K562 (cell line): ENCODE measurements around the gene DHDH. TPM values are rescaled to one million over a fixed set of nuclear protein-coding genes. Genes with fewer than 3 reads are reported as not detected.

Source experiments
- ETV6 ChIP-seq, 3 experiments: fragments of 150-350 bp in 1 of 3; sonication (generic) in 1 of 3; formaldehyde crosslinking in 1 of 3; IDR thresholded peaks; 2 replicates each; pipeline versions ENCODE4 v1.6.1 to v1.8.0; 2014 to 2022; ENCODE audit warnings: borderline replicate concordance in 2 of 3, low read depth in 2 of 3, antibody characterized with exemption in 1 of 3, low read length in 1 of 3, mild to moderate bottlenecking in 1 of 3, missing genetic modification reagents in 1 of 3
- GTF2A2 ChIP-seq: IDR thresholded peaks from 2 replicates; pipeline ENCODE4 v1.6.1; 2016; ENCODE audit warnings: mild to moderate bottlenecking, missing genetic modification characterization, missing compliant biosample characterization
- HDAC3 ChIP-seq: fragments of 450-650 bp; IDR thresholded peaks from 2 replicates; pipeline ENCODE4 v1.6.1; 2018; ENCODE audit warnings: borderline replicate concordance, mild to moderate bottlenecking, moderate library complexity; ENCODE audit not compliant: partially characterized antibody
- HEY1 ChIP-seq: fragments of 250-450 bp; sonication (Bioruptor Pico); IDR thresholded peaks from 2 replicates; pipeline ENCODE4 v1.5.0; 2020; ENCODE audit warnings: mild to moderate bottlenecking, moderate library complexity, borderline replicate concordance
- IRF2 ChIP-seq: sonication (generic); formaldehyde crosslinking; IDR thresholded peaks from 2 replicates; pipeline ENCODE4 v1.8.1; 2022; ENCODE audit warnings: mild to moderate bottlenecking, missing genetic modification reagents
- KAT7 ChIP-seq: sonication (generic); formaldehyde crosslinking; IDR thresholded peaks from 2 replicates; pipeline ENCODE4 v1.8.0; 2022; ENCODE audit warnings: missing genetic modification reagents, mild to moderate bottlenecking, borderline replicate concordance
- KLF16 ChIP-seq: IDR thresholded peaks from 2 replicates; pipeline ENCODE4 v1.6.1; 2016; ENCODE audit warnings: antibody characterized with exemption
- PPARD ChIP-seq: fragments of 250-450 bp; sonication (Bioruptor Pico); IDR thresholded peaks from 2 replicates; pipeline ENCODE4 v1.8.0; 2022; ENCODE audit warnings: inconsistent platforms, mild to moderate bottlenecking, moderate library complexity
- YY1 ChIP-seq, 3 experiments: IDR thresholded peaks; 2 replicates each; pipeline ENCODE4 v1.6.1; 2011; ENCODE audit warnings: low read length in 2 of 3, mild to moderate bottlenecking in 2 of 3, moderate library complexity in 2 of 3, borderline replicate concordance in 1 of 3, control low read depth in 1 of 3, low read depth in 1 of 3; ENCODE audit not compliant: insufficient read depth in 3 of 3, insufficient replicate concordance in 2 of 3, control insufficient read depth in 1 of 3, insufficient read length in 1 of 3; ENCODE audit errors: extremely low read depth in 1 of 3
- ZNF561 ChIP-seq: fragments of 450-650 bp; formaldehyde crosslinking; conservative IDR thresholded peaks from 2 replicates; pipeline ENCODE4 v1.4.0; 2020; ENCODE audit warnings: mild to moderate bottlenecking, moderate library complexity
- polyA plus RNA-seq, 8 experiments: library from polyadenylated mRNA; depleted of rRNA in 4 of 8; stranded (reverse) in 5 of 8; unstranded in 3 of 8; fragments of >200 nt; fragmentation: Nextera tagmentation in 2 of 8; fragmentation: Illumina TruSeq in 1 of 8; extraction: Ambion mirVana in 2 of 8; extraction: Trizol in 1 of 8; gene quantifications; 2 replicates each; pipeline versions ENCODE4 v1.2.1 to v1.2.3, GENCODE V29; 2011 to 2014; ENCODE audit warnings: inconsistent platforms in 1 of 8, missing spikeins in 1 of 8
- total RNA-seq, 7 experiments: library from RNA; depleted of rRNA in 6 of 7; stranded (reverse); fragments of >200 nt in 6 of 7; fragmentation: Illumina TruSeq in 2 of 7; extraction: Trizol in 2 of 7; gene quantifications; 2 replicates each; pipeline versions ENCODE4 v1.2.1 to v1.2.3, GENCODE V29; 2011 to 2021; ENCODE audit warnings: low replicate concordance in 1 of 7
- TF ChIP-seq, protein P1 (sequence below), 2 experiments: IDR thresholded peaks; 2 replicates each; pipeline ENCODE4 v1.6.1; 2012; ENCODE audit warnings: improper control_type of control experiment in 2 of 2, low read depth in 2 of 2, low read length in 2 of 2, borderline replicate concordance in 1 of 2
- TF ChIP-seq, protein P2 (sequence below): fragments of 200-800 bp; sonication (Bioruptor generic); IDR thresholded peaks from 2 replicates; pipeline ENCODE4 v1.6.1; 2016; ENCODE audit warnings: missing genetic modification characterization, missing compliant biosample characterization
- TF ChIP-seq, protein P3 (sequence below): fragments of 450-650 bp; IDR thresholded peaks from 2 replicates; pipeline ENCODE4 v1.6.1; 2014; ENCODE audit warnings: low read depth, mild to moderate bottlenecking, moderate library complexity, borderline replicate concordance
- TF ChIP-seq, protein P4 (sequence below): fragments of 450-650 bp; formaldehyde crosslinking; IDR thresholded peaks from 2 replicates; pipeline ENCODE4 v1.4.0; 2020; ENCODE audit warnings: mild to moderate bottlenecking, moderate library complexity

Gene DHDH
- total and polyA plus RNA-seq, 9 of the 15 experiments (the other 6 are each of a cell fraction or from before 2014, with no cell fraction given) = 0.37 to 1.9 (median 0.87) TPM

DNA sequence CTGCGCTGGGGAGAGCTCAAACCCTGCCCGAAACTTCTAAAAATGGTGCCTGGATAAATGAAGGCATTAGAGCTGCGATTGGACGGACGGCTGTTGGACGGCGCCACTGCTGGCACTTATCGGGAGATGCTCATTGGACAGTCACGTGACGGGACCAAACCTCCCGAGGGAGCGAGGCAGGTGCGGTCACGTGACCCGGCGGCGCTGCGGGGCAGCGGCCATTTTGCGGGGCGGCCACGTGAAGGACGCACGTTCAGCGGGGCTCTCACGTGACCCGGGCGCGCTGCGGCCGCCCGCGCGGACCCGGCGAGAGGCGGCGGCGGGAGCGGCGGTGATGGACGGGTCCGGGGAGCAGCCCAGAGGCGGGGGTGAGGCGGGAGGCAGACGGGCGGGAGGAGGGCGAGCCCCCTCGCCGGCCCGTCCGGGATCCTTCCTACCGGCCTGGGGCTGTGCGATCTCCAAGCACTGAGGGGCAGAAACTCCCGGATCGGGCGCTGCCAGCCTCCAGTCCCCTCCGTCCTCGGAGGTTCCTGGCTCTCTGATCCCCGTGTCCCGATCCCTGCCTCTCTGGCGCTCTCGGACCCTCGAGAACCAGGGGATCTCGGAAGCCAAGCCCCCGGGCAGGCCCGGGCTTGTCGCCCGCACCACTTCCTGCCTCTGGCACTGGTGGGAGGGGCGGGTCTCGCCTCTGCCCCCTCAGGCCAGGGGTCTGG lies 21.3 kb downstream of the DHDH start, which contains the start of gene BAX (continued):
- TF ChIP-seq, protein P1, sequence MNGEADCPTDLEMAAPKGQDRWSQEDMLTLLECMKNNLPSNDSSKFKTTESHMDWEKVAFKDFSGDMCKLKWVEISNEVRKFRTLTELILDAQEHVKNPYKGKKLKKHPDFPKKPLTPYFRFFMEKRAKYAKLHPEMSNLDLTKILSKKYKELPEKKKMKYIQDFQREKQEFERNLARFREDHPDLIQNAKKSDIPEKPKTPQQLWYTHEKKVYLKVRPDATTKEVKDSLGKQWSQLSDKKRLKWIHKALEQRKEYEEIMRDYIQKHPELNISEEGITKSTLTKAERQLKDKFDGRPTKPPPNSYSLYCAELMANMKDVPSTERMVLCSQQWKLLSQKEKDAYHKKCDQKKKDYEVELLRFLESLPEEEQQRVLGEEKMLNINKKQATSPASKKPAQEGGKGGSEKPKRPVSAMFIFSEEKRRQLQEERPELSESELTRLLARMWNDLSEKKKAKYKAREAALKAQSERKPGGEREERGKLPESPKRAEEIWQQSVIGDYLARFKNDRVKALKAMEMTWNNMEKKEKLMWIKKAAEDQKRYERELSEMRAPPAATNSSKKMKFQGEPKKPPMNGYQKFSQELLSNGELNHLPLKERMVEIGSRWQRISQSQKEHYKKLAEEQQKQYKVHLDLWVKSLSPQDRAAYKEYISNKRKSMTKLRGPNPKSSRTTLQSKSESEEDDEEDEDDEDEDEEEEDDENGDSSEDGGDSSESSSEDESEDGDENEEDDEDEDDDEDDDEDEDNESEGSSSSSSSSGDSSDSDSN (IDR thresholded peaks at IDR 0.05; ENCODE audit: borderline replicate concordance in 1 of 2, low read depth in 2 of 2, low read length in 2 of 2) = no peak
- TF ChIP-seq, protein P2, sequence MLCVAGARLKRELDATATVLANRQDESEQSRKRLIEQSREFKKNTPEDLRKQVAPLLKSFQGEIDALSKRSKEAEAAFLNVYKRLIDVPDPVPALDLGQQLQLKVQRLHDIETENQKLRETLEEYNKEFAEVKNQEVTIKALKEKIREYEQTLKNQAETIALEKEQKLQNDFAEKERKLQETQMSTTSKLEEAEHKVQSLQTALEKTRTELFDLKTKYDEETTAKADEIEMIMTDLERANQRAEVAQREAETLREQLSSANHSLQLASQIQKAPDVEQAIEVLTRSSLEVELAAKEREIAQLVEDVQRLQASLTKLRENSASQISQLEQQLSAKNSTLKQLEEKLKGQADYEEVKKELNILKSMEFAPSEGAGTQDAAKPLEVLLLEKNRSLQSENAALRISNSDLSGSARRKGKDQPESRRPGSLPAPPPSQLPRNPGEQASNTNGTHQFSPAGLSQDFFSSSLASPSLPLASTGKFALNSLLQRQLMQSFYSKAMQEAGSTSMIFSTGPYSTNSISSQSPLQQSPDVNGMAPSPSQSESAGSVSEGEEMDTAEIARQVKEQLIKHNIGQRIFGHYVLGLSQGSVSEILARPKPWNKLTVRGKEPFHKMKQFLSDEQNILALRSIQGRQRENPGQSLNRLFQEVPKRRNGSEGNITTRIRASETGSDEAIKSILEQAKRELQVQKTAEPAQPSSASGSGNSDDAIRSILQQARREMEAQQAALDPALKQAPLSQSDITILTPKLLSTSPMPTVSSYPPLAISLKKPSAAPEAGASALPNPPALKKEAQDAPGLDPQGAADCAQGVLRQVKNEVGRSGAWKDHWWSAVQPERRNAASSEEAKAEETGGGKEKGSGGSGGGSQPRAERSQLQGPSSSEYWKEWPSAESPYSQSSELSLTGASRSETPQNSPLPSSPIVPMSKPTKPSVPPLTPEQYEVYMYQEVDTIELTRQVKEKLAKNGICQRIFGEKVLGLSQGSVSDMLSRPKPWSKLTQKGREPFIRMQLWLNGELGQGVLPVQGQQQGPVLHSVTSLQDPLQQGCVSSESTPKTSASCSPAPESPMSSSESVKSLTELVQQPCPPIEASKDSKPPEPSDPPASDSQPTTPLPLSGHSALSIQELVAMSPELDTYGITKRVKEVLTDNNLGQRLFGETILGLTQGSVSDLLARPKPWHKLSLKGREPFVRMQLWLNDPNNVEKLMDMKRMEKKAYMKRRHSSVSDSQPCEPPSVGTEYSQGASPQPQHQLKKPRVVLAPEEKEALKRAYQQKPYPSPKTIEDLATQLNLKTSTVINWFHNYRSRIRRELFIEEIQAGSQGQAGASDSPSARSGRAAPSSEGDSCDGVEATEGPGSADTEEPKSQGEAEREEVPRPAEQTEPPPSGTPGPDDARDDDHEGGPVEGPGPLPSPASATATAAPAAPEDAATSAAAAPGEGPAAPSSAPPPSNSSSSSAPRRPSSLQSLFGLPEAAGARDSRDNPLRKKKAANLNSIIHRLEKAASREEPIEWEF (CRISPR knock-in tag) = 0 out of 2 replicates have a peak, but pooled peaks have one; percentile 4
- peak; percentile 99 to 100 (median 100) for TF ChIP-seq YY1 (IDR thresholded peaks at IDR 0.05; ENCODE audit: borderline replicate concordance in 1 of 3, control insufficient read depth in 1 of 3, extremely low read depth in 1 of 3, insufficient read depth in 3 of 3, insufficient read length in 1 of 3, insufficient replicate concordance in 2 of 3, low read depth in 1 of 3, low read length in 2 of 3)
- no peak for TF ChIP-seq PPARD (CRISPR knock-in tag)
- no peak; the same call in 1 of the 2 replicates for TF ChIP-seq KAT7
- TF ChIP-seq ZNF561 = no peak
- no peak for TF ChIP-seq HEY1 (CRISPR knock-in tag)
- TF ChIP-seq, protein P3, sequence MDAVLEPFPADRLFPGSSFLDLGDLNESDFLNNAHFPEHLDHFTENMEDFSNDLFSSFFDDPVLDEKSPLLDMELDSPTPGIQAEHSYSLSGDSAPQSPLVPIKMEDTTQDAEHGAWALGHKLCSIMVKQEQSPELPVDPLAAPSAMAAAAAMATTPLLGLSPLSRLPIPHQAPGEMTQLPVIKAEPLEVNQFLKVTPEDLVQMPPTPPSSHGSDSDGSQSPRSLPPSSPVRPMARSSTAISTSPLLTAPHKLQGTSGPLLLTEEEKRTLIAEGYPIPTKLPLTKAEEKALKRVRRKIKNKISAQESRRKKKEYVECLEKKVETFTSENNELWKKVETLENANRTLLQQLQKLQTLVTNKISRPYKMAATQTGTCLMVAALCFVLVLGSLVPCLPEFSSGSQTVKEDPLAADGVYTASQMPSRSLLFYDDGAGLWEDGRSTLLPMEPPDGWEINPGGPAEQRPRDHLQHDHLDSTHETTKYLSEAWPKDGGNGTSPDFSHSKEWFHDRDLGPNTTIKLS = peak; percentile 63; the same call in 1 of the 2 replicates
- TF ChIP-seq, protein P4, sequence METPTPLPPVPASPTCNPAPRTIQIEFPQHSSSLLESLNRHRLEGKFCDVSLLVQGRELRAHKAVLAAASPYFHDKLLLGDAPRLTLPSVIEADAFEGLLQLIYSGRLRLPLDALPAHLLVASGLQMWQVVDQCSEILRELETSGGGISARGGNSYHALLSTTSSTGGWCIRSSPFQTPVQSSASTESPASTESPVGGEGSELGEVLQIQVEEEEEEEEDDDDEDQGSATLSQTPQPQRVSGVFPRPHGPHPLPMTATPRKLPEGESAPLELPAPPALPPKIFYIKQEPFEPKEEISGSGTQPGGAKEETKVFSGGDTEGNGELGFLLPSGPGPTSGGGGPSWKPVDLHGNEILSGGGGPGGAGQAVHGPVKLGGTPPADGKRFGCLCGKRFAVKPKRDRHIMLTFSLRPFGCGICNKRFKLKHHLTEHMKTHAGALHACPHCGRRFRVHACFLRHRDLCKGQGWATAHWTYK (CRISPR knock-in tag) = 0 out of 2 replicates have a peak, but pooled peaks have one; percentile 2
- TF ChIP-seq ETV6 (IDR thresholded peaks at IDR 0.05; ENCODE audit: borderline replicate concordance in 1 of 2, low read depth in 2 of 2, low read length in 1 of 2) = no peak
- no peak for TF ChIP-seq ETV6 (CRISPR knock-in tag; IDR thresholded peaks at IDR 0.05; ENCODE audit: borderline replicate concordance)
- TF ChIP-seq IRF2 (CRISPR knock-in tag) = no peak
- TF ChIP-seq KLF16 = no peak; the same call in 1 of the 2 replicates
- no peak for TF ChIP-seq HDAC3
- no peak for TF ChIP-seq GTF2A2
